HG03457 (cell line): ENCODE measurements around the gene VRK2.
"Not testable (repeated sequence)": the region's sequence is repeated elsewhere in the genome, so short reads cannot be mapped to it uniquely, and the experiment has no call there.

Source experiments
- ATAC-seq: cut with Tn5 transposase; IDR thresholded peaks from one replicate; pipeline ENCODE4 v1.9.1; 2021; ENCODE audit warnings: moderate number of reproducible peaks; ENCODE audit not compliant: unreplicated experiment

Gene VRK2

DNA sequence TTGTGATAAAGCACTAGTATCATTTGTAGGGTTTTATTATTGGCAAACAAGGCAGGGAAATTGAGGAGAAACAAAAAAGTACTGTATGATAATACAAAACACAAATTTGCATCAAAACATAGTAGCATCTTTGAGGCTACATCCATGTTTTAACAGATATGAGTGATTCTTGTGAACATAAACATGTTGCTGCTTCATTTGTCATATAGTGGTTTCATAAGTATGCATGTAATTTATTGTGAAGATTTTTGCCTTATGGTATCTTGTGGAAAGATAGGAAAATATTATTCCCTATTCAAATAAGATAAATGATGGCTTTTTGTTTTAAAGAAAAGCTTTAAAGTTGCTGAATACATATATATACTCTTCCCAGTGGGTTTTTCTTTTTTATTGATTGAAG lies 60.3 kb downstream of the VRK2 start:
- no peak for ATAC-seq

DNA sequence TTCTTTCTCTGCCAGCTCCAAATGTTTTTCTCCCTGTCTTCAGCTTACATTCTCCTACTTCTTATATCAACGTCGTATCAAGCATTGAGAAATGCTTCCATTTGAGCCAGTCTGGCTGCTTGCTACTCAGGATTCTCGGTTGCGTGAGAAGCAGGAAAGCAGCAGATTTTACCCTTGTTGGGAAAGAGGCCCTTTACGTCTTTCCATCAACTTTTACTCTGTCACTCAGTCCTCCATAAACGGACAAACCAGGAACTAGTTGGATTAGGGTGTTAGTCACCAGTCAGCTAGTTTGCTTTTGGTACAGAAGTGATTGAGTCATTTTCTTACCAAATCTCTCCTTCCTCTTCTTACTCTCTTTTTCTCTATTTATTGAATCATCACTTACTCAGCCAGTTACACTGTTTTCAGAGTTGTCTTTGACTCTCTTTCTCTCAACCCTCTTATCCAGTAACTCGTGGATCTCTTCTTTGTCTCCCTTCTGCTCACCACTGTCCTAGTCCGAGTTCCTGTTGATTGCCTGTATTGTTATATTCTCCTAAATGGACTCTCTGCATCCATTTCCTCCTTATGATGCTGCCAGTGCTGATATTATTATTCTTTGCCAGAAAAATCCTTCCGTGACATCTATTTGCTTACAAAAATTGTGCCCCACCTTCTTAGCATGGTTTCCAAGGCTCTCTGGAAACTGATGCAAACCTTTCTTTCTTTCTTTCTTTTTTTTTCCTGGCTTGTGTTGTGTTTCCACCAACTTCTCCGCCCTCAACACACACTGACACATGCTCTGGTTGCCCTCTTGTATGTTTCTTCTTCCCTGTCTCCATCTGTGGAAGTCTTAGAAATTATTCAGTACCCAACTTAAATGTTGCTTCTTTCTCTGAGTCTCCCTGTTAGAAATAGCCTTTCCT lies 61.5 kb downstream of the VRK2 start:
- no peak for ATAC-seq

DNA sequence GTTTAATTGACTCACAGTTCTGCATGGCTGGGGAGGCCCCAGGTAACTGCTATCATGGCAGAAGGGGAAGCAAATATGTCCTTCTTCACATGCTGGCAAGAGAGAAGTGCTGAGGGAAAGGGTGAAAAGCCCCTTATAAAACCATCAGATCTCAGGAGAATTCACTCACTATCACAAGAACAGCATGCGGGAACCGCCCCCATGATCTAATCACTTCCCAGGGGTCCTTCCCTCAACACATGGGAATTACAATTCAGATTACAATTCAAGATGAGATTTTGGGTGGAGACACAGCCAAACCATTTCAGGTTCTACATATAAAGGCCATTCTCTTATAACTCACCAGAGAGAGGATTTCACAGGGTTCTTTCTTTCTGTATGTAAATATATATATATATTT lies 62.9 kb downstream of the VRK2 start:
- no peak for ATAC-seq

DNA sequence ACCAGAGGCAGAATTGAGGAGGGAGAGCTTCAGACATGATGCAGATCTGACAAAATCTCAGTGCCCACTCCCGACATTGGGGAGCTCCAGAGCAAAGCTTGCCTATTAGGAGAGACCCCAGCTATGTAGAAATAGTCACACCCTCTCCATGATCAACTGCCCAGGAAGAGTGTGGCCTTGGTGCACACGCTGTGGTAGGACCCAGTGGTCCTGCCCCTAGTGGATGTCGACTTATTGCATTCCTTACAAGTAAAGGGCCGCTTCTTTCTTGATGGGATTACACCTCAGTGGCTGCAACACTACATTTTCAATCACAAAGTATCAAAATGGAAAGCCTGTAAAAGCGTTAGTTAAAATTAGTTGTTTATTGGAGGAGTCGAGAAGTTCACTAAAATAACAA lies 64.2 kb downstream of the VRK2 start:
- no peak for ATAC-seq

DNA sequence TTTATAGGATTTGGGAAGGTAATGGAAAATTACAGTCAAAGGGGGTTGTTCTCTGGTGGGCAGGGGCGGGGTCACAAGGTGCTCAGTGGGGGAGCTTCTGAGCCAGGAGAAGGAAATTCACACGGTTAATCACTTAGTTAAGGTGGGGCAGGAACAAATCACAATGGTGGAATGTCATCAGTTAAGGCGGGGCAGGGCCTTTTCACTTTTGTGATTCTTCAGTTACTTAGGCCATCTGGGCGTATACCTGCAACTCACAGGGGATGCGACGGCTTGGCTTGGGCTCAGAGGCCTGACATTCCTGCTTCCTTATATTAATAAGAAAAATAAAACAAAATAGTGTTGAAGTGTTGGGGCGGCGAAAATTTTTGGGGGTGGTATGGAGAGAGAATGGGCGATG lies 67.0 kb downstream of the VRK2 start:
- ATAC-seq, result not testable (repeated sequence)

DNA sequence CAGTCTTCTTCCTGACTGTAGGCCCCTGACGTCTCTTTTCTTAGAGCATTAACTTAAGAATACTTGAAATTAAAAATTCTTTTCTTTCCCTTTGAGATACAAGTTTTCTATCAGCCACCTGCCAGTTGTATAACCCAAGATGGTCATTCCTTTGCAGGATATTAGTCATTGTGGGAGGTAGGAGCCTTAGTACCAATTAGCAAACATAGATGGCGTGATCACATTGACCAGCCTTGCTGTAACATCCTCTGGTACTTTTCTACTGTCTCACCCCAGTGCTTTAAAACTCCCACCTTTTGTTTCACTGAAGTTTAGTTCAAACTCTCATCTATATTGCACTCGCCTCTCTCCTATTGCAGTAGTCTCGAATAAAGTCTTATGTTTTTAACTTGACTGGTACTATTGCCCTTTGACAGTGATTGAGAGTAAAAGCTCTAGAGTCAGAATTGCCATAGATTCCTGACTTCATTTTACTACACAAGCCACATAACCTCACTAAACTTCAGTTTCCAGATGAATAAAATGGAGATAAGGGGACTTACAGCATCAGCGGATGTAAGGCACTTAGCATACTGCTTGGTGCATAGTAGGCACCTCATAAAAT lies 74.1 kb downstream of the VRK2 start:
- ATAC-seq, result no peak

DNA sequence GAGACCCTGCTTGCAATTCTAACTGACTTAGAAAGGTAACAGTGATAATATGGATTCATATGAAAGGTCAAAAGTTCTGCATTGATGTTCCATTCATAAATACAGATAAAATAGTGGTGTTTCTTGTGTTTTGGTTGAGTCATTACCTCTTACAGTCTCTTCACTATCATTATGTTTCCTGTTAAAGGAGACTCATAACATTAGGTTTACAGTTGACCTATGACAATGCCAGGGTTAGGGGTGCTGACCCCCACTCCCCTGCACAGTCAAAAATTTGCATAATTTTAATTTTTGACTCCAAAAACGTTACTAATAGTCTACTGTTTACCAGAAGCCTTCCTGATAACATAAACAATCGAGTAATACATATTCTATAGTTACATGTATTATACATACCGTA lies 75.4 kb downstream of the VRK2 start:
- ATAC-seq, result no peak

DNA sequence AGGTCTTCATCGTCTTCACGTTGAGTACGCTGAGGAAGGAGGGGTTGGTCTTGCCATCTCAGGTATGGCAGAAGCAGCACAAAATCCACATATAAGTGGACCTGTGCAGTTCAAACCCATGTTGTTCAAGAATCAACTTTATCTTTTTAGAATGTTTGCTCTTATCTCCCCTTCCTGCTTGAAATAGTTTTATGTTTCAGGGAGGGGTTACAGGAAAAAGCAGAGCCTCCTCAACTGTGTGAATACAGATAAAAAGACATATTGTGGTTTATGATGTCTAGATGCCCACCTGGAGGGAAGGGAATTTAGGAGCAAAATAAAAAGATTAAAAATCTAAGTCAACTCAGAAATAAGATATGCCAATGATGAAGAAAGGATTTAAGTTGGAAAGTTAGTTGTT lies 75.9 kb downstream of the VRK2 start:
- ATAC-seq, result no peak

DNA sequence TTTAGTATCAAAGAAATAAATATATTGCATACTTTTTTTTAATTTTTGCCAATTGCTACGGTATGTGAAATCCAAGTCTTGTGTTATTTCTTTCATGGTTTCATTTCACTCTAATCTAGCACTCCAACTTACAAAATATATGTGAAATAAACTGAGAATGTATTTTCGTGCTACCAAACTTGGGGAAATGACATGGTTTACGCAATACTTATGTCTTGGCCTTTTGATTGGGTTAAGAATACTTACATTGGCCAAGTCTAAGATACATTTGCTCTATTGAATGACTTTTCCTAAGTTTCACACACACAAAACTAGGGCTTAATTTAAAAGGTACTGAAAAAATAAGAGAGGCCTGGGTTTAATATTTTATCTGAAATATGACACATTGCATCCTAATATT lies 80.5 kb downstream of the VRK2 start:
- ATAC-seq, result no peak

DNA sequence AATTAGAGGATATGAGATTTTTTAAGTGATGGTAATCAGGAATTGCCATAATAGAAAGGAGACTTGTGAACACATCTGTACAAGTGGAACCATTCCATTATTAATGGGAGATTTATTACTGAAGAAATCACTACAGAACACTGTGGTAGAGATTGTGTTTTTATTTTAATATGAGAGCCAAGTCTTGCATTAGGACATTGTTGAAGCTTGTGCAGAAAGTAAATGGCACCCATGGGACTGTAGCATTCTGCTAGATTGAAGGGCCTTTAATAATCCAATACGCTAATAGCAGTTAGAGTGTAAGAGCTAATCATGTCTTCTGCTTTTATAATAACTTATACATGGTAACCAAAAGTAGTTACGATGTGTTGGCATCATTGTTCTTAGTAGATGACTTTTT lies 83.6 kb downstream of the VRK2 start:
- ATAC-seq, result no peak

DNA sequence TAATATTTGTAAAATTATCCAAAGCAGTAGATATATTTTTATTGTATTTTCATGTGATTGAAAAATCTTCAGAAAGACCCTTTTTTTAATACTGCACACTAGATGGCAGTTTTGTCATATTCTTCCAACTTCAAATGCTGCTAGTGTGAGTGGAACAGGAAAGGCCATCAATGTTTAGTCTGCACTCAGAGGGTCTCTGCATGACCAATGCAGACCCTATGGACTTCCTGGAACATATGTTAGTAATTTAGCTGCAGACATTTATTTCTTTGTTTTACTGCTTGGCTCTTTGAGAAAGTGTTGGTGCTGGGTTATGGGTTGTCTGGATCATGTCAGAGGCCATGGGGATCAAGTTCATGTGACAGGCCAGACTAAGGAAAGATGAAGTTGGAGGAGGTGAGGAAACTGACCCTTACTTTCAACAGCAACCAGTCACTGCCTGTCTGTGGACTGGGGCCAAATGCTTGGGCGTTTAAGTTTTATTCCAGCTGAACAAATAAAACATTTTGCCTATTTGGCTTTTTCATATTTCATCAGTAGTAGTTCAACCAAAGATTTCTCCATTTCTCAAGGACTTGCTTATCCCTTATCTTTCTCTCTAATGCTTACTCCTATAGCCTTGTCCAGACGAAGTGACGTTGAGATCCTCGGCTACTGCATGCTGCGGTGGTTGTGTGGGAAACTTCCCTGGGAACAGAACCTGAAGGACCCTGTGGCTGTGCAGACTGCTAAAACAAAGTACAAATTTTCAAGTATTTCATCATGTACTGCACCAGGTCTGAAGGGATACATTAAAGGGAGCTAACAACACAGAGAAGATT lies 84.8 kb downstream of the VRK2 start:
- ATAC-seq, result no peak

DNA sequence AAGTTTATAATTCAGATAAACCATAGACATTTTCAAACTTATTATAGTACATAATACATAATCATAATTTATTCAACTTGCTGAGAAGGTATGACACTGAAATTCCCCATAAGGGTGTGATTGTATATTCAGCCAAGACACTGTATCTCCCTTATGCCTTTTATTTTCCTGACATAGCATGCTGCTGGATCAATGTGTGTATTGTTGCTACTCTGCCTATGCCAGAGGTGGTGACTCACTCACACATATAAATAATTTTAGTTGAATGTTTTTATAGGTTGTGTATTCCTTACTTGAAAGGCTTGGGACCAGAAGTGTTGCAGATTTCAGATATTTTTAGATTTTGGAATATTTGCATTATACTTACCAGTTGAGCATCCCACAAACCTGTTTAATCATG lies 86.8 kb downstream of the VRK2 start:
- no peak for ATAC-seq

DNA sequence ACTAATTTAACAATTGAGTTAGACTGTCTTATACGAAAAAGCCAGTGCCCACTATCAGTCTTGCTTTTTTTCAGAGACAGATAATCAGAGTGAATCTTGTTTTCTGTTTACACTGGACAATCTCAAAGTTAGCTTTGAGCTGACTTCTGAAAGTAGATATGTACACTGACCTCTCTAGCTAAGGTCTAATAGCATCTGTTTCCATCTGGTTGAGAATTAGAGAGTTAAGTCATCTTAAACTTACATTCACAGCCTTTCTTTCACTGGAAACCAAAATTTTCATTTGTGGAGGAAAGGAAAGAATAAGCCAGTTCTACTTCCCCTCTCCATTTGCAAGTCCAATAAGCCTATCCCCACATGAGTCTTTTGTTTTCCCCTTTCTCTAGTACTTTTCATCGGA lies 89.3 kb downstream of the VRK2 start:
- ATAC-seq, result no peak

DNA sequence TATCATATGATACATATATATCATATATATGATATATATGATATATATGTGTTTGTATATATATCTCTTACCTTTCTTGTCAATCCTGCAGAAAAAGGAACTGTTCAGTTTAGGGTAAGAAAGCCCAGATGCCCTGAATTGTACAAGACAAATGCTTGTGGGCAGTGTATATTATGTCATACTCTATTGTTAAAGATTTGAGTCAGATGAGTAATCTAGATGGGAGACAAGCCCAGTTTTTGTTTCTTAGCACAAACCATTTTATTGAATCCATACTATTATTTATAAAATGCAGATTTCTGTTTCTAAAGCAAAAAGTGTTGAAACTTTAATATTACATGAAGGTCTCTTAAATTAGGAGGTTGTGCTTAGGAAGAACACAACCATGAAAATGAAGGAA lies 90.6 kb downstream of the VRK2 start:
- no peak for ATAC-seq

DNA sequence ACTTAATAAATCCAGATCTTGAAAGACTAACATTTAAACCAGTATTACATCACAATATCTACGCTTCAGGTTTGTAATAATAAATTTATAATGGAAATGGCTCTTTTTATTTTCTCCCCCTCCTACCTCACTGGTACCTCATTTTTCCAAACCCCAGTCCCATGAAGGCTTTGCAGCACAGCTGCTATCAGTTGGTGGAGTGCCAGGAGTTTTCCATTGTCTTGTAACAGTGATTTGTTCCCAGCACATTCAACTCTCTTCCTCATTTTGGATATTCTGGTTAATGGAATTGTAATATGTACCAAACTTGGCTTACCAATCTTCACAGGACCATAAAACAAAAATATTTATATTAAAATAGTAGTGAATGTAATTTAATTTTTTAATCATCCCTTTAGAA lies 91.2 kb downstream of the VRK2 start:
- ATAC-seq, result no peak

DNA sequence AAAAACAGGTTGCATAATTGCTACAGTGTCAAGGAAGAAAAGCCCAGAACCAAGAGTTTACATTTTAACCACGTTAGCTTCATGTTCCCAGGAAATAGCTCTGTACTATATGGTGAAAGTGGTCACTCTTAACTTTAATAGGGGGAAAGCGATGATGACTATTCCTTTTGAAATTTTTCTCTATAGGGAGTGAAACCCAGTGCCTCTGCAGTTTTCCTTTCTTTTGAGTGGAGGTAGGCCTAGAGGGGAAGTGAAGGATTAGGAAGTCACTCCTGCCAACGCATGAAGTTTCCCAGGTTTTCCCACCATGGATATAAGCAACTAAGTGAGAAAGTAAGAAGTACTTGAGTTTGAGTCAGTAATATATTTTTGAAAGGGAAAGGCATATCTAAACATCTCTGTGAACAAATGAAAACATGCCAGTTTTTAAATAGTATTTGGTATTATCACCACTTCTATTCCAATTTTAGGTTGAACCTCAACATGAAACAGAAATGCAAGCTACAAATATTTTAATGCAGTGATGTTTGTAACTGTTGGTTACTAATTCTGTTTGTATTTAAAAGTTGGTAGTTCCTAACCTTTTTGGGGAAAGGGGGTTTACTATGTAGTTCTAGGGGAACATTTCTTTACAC lies 91.9 kb downstream of the VRK2 start:
- ATAC-seq, result no peak

DNA sequence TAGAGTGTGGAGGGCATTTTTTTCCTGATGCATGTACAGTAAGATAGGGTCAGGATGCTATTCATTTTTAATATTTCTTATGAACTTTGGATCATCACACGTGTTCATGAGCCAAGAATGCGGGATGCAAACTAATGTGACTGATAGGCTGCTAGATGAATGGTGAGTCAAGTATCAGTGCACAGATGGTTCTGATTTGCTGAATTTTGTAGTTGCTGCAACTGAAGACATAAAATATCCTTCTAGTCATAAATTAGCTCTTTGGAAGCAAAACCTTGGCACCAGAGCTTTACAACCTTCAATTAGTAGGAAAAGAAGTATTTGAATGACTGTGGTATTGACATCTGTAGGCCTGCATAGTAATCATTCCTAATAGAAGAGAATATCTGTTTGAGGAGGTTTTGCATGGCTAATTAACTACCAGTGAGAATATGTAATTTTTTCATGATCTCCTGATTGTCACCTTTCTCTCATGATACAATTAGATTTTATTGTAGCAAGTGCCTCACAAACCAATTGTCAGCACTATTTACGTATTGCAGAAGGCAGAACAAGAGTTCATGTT lies 94.0 kb downstream of the VRK2 start:
- no peak for ATAC-seq

DNA sequence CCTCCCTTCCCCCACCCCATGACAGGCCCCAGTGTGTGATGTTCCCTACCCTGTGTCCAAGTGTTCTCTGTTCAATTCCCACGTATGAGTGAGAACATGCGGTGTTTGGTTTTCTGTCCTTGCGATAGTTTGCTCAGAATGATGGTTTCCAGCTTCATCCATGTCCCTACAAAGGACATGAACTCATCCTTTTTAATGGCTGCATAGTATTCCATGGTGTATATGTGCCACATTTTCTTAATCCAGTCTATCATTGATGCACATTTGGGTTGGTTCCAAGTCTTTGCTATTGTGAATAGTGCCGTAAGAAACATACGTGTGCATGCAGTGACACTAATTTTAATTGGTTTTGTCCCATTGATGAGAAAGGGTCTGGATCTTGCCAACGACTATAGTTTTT lies 99.2 kb downstream of the VRK2 start:
- ATAC-seq, result not testable (repeated sequence)

DNA sequence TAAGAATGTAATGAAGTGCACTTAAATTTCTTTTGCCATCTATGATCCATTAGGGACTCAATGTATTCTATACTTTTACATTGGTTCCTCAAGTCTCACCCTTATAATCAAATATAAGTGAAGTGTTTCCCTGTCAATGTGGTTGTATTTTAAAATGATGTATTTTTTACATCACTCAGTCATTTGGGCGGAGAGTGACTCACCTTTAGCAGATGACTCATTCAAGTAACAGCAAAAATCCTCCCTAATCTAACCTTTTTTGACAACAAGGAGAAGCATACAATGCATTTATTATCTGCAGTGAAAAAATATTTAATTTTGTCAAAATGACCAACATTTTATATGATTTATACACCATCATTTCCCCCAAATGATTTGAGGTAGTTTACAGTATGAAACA lies 100.1 kb downstream of the VRK2 start:
- ATAC-seq, result no peak

DNA sequence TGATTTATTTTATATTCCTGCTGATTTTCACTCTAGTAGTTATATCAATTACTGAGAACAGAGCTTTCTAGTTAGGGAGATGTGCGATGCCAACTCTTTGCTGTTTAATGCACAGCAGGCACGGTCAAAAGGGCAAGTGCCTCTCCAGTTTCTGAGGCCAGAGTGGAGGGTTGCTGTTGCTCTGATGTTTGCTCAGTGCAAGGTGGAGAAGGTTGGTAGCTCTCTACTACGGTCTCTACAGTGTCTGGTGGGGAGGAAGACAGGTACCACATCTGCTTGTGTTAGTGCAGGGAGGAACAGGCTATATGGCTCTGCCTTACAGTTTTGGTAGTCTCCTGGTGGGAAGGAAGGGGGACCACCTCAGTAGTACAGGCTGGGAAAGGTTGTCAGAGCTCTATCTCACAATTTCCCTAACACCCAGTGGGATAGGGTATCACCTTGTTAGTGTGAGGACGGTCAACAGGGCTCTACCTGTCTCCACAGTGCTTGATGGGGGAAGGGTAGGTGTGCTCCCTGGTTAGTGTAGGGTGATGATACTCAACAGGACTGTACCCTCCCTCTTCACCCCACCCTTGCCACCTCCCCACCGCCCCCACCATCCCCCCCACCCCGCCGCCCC lies 108.7 kb downstream of the VRK2 start:
- ATAC-seq, result no peak

DNA sequence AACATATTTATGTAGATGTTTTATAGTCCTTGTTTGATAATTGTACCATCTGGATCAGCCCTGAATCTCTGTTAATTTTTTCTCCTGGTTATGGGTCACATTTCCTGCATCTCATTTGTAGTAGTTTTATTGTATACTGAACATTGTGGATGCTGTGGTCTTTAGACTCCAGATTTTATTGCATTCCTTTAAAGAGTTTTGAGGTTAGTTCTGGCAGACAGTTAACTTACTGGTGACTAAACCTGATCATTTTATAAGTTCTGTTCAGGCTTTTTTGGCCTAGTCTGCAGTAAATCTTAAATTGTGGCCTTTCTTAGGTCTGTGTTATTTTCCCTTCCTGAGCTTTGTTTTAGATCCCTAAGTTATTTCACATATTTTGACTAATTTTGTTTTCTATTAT lies 110.2 kb downstream of the VRK2 start:
- no peak for ATAC-seq
